GM13977 (cell line): Measurements from ENCODE around the gene SFPQ.
"Not testable (repeated sequence)": the region's sequence is repeated elsewhere in the genome, so short reads cannot be mapped to it uniquely, and the experiment has no call there.

Experiments
- DNase-seq: peaks from one replicate; pipeline ENCODE4 v3.0.0; 2012; ENCODE audit warnings: low spot score
- CTCF ChIP-seq: IDR thresholded peaks from 2 replicates; pipeline ENCODE4 v1.5.1; 2012; ENCODE audit warnings: mild to moderate bottlenecking, control low read depth; ENCODE audit not compliant: insufficient read depth; ENCODE audit errors: extremely low read depth, missing control alignments
- in situ Hi-C: fragments of 300-500 bp; cut with MboI; formaldehyde crosslinking; loops from one replicate; pipeline ENCODE4 v1.12.0; 2022; ENCODE audit warnings: low sequenced_read_pairs, low pct_unique_long_range_greater_than_20kb, mixed read lengths, inconsistent platforms; ENCODE audit not compliant: unreplicated experiment

SFPQ gene

GRCh38 chr1:35173909-35174540, 18.9 kb downstream of the SFPQ start:
- no peak for DNase-seq
- in situ Hi-C loops: no loop called here
- no peak for TF ChIP-seq CTCF

- no peak for DNase-seq
- in situ Hi-C loops: no loop called here
- TF ChIP-seq CTCF: no peak
Measured at GRCh38 chr1:35173491-35173890, 19.5 kb downstream of the SFPQ start.

GRCh38 chr1:35172022-35172421, 20.9 kb downstream of the SFPQ start:
- no peak for TF ChIP-seq CTCF
- in situ Hi-C loops: no loop called here
- no peak for DNase-seq

- in situ Hi-C loops: no loop called here
- no peak for TF ChIP-seq CTCF
- DNase-seq: no peak
Measured at GRCh38 chr1:35171579-35171978, 21.4 kb downstream of the SFPQ start.

- in situ Hi-C loops: no loop called here
- no peak for DNase-seq
- no peak for TF ChIP-seq CTCF
Measured at GRCh38 chr1:35164893-35165292, 28.1 kb downstream of the SFPQ start.

- DNase-seq: no peak
- in situ Hi-C loops: no loop called here
- no peak for TF ChIP-seq CTCF
Measured at GRCh38 chr1:35151220-35151619, 41.7 kb downstream of the SFPQ start.

GRCh38 chr1:35145892-35146549, 46.9 kb downstream of the SFPQ start:
- DNase-seq, in situ Hi-C loops: not testable (repeated sequence)
